ENCODE measurements around the gene CASZ1. TPM values are rescaled to one million over a fixed set of nuclear protein-coding genes. Genes with fewer than 3 reads are reported as not detected.

CASZ1 gene
- total and polyA plus RNA-seq, 5 experiments from 2014 or later: 0.60 to 13.0 (median 1.4) TPM

DNA sequence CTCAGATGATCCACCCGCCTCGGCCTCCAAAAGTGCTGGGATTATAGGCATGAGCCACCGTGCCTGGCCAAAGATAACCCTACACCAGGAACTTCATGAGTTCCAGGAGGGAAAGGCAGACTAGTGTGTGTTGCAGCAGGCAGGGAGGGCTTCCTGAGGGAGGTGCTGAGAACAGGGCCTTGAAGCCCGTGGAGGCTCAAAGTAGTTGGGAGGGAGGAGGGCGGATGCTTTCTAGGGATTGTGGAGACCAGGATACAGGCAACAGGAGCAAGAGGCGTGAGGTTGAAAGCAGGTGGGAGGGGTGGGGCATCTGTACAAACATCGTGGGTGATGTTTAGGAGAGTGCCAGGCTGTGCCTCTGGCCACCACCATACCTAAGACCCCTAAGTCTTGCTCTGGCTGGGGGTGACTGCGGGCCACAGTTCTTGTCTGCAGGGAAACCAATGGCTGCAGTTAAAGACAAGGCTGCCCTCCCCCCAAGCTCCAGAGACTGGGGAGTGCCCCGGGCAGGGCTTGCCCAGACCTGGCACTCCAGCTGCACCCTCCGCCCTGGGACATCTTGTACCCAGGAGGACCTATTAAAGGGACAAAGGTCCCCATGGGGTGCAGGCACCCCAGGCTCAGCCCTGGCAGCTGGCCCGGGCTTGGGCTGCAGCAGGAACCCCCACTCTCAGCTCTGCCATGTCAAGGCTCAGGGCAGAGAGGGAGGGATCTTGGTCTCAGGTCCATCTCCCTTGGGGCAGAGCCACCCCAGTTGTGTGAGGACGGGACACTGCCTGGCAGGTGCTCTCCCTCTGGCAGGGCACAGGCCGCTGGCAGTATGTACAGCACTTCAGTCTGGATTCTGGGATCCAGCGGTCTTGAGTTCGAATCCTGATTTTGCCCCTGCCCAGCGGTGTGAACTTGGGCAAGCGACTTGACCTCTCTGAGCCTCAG, 22.1 kb upstream of the CASZ1 start:
- ATAC-seq (no peak), DNase-seq (no peak)
- POLR2A ChIA-PET: no interaction called here
- peak overlapping the region in 2 of 10 donors; percentile 48 to 57 for H3K27ac Mint-ChIP-seq
- no peak overlapping the region for H3K4me3 Mint-ChIP-seq
- H3K27me3 Mint-ChIP-seq: peaks cover 2 to 18% (median 8%) of the 10 kb centered on the region in 5 donors
- H3K36me3 Mint-ChIP-seq: no peaks in the 10 kb centered on the region
- peaks cover 0 to 2% (median 0%) of the 10 kb centered on the region in 4 donors for H3K4me1 Mint-ChIP-seq
- H3K9me3 Mint-ChIP-seq: no peaks in the 10 kb centered on the region

DNA sequence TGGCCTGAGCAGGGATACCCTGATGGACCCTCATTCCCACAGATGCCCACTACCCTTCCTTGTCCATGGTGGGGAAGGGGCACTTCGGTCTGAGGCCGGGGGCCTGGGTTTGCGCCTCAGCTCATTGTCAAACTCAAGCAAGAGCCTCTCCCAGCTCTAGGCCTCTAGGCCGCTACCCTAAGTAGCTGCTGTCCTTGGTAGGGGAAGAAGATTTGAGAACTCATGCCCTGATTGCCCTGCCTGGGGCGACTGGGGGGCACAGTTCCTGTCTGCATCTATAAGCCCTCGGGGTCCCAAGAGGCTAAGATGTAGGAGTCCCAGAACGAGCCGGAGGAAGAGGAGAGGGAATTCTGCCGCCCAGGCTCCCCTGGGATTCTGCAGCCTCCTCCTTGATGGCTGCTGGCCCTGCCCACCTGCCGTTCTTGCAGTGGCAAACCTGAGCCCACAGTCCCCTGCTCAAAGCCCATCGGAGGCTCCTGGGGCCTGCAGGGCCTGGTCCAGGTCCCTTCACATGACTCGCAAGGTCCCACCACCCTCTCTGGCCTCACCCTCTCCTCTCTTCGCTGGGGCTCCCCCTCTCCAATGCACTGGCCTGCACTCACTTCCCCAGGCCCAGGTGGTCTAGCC, 20.4 kb upstream of the CASZ1 start:
- POLR2A ChIA-PET: no interaction called here
- Mint-ChIP-seq H3K27ac (no peak overlapping the region), H3K36me3 (no peaks in the 10 kb centered on the region), H3K9me3 (no peaks in the 10 kb centered on the region), H3K27me3 (peaks cover 2 to 11% (median 3%) of the 10 kb centered on the region in 5 donors), H3K4me1 (peaks cover 0 to 2% (median 0%) of the 10 kb centered on the region in 4 donors), H3K4me3 (no peak overlapping the region)
- ATAC-seq (no peak), DNase-seq (no peak)

DNA sequence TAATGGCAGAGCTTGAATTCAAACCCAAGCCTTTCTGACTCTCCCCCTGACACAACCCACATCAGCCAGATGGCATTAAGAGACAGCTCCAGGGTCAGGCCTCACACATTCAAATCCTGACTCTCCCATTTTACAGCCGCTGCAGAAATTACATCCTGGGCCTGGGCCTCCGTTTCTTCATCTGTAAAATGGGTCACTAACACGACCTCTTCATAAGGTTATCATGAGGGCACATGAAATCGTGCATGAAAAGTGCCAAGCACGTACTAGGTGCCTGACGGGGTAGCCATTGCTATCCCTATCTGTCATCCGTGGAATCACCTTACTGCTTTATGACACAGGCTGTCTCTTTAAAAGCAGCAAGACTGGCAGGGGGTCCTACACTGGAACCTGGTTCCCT, 19.8 kb upstream of the CASZ1 start:
- no peaks in the 10 kb centered on the region for H3K9me3 Mint-ChIP-seq
- ATAC-seq (no peak), DNase-seq (no peak)
- peaks cover 0 to 2% (median 0%) of the 10 kb centered on the region in 4 donors for H3K4me1 Mint-ChIP-seq
- POLR2A ChIA-PET: no interaction called here
- peaks cover 3 to 16% (median 4%) of the 10 kb centered on the region in 5 donors for H3K27me3 Mint-ChIP-seq
- H3K36me3 Mint-ChIP-seq: no peaks in the 10 kb centered on the region
- peak overlapping the region in 1 of 10 donors; percentile 53 for H3K27ac Mint-ChIP-seq
- no peak overlapping the region for H3K4me3 Mint-ChIP-seq

DNA sequence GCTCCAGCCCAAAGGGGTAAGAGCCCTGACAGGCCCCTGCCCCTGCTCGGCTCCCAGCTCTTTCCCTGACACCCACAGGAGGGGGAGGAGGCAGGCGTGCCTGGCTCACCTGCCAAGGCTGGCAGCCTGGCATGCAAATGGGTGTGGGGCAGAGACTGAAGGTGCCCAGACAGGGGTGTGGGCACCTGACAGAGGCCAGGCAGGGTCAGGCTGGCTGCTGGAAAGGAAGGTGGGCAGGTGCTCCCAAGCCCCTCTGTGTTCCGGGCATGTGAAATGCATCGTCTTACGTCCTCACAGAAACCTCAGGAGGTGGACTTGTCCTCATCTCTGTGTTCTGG, 19.4 kb upstream of the CASZ1 start:
- Mint-ChIP-seq H3K27ac (peak overlapping the region in 1 of 10 donors; percentile 53), H3K36me3 (no peaks in the 10 kb centered on the region), H3K4me3 (no peak overlapping the region), H3K9me3 (no peaks in the 10 kb centered on the region), H3K27me3 (peaks cover 3 to 20% (median 7%) of the 10 kb centered on the region in 5 donors), H3K4me1 (peaks cover 0 to 2% (median 0%) of the 10 kb centered on the region in 4 donors)
- DNase-seq (no peak), ATAC-seq (no peak)
- POLR2A ChIA-PET: no interaction called here

DNA sequence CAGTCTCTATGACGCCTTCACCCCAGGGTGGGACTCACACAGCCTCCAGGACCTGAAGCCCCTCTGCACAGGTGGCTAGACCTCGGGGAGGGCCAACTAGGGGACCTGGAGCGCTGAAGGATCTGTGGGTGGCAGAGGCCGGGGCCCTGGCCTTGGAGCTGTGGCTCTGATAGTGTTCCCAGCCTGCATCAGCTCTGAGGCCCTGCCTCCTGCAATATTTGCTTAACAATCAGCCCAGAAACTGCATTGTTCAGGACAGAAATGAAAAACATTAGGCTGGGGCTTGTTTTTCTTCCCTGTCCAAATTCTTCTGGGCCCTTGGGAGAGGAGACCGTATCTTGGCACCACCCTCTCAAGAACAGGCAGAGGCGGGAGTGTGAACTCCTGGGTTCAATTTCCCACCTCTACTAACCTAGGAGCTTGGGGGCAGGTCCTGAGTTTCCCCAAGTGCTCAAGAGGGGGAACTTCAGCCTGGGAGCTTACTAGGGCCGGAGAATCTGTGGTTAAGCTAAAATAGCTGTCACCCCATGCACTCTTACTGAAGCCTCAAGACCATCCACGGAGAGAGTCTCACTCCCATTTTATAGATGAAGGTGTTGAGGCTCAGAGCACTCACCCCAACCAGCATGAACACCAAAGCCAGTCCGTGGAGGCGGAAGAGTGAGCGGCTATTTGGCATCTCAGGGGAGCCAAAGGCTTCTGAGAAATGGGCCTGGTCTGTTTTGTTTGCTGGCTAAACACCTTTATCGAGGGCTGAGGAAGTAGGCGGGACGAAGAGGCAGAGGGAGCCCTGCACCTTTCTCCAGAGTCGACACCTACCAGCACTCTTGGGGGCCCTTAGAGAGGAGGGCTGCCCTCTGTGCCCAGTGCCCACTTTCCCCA, 18.8 kb upstream of the CASZ1 start:
- Mint-ChIP-seq H3K27ac (no peak overlapping the region), H3K4me1 (peaks cover 0 to 2% (median 0%) of the 10 kb centered on the region in 4 donors), H3K36me3 (no peaks in the 10 kb centered on the region), H3K4me3 (no peak overlapping the region), H3K9me3 (no peaks in the 10 kb centered on the region), H3K27me3 (peaks cover 3 to 26% (median 10%) of the 10 kb centered on the region in 5 donors)
- no peak for DNase-seq
- POLR2A ChIA-PET: no interaction called here
- ATAC-seq: no peak

DNA sequence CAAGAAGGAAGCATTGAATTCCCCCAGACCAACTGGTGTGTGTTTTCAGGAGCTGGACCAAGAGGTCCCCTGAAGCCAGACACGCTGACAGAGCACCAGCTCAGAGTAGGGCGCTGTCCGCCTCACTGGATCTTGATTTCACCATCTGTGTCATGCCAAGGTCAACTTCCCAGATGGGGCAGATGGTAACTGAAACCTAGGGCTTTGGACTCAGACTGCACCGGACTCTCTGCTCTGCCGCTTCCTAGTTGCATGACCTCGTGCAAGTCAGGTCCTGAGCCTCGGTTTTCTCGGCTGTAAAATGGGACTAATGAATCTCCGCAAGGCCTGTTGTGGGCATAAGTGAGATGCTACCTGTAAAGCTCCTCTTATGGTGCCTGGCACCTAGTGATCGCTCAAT, 17.9 kb upstream of the CASZ1 start:
- H3K36me3 Mint-ChIP-seq: no peaks in the 10 kb centered on the region
- H3K4me1 Mint-ChIP-seq: peaks cover 0 to 2% (median 0%) of the 10 kb centered on the region in 4 donors
- POLR2A ChIA-PET: no interaction called here
- H3K4me3 Mint-ChIP-seq: no peak overlapping the region
- H3K9me3 Mint-ChIP-seq: no peaks in the 10 kb centered on the region
- DNase-seq: no peak
- H3K27me3 Mint-ChIP-seq: peaks cover 3 to 35% (median 10%) of the 10 kb centered on the region in 5 donors
- no peak for ATAC-seq
- H3K27ac Mint-ChIP-seq: peak overlapping the region in 1 of 10 donors; percentile 41

DNA sequence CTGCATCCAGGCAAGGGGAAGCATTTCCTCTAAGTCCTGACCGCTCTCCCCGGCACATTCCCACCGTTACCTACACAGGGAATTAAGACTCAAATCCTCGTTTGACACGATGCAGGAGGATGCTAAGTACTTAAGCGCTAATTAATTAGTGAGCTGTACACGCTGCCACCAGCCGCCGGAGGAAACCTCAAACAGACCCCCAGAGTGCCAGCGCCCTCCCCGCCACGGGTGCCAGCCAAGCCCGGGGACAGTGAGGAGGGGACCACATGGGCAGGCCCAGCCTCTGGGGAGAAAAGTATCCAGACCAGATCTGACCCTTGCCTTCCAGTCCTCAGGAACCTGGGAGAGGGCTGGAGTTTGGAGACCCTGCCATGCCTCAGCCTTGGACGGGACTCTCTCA, 17.4 kb upstream of the CASZ1 start:
- no peaks in the 10 kb centered on the region for H3K9me3 Mint-ChIP-seq
- peaks cover 0 to 2% (median 0%) of the 10 kb centered on the region in 4 donors for H3K4me1 Mint-ChIP-seq
- no peak for ATAC-seq
- no peak overlapping the region for H3K4me3 Mint-ChIP-seq
- peaks cover 5 to 40% (median 16%) of the 10 kb centered on the region in 5 donors for H3K27me3 Mint-ChIP-seq
- POLR2A ChIA-PET: no interaction called here
- DNase-seq: no peak
- no peak overlapping the region for H3K27ac Mint-ChIP-seq
- no peaks in the 10 kb centered on the region for H3K36me3 Mint-ChIP-seq

DNA sequence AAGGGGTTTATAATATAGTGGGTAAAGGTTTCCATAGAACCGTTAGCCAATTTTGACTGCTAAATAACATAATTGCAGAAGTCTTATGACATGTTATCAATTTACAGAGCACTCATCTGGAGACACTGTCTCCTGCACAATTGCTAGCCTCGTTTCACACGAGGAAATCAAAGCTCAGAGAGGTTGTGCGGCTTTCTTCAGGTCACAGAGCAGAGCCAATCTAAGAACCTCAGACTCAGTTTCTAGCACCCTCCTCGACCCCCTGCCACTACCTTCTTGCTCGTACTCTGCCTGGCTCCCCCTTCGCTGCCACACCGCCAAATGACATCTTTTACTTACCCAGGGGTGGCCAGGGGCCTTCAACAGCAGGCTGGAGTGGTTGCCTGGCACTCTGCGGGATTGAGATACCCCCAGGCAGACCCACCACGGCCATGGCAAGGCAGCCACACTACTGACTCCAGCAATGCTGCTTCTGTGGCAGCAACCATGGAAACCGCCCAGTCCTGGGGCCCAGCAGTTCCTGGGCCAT, 16.0 kb upstream of the CASZ1 start:
- no peaks in the 10 kb centered on the region for H3K9me3 Mint-ChIP-seq
- H3K27ac Mint-ChIP-seq: no peak overlapping the region
- peaks cover 6 to 52% (median 18%) of the 10 kb centered on the region in 5 donors for H3K27me3 Mint-ChIP-seq
- POLR2A ChIA-PET: no interaction called here
- H3K4me1 Mint-ChIP-seq: peaks cover 0 to 2% (median 0%) of the 10 kb centered on the region in 4 donors
- ATAC-seq (no peak), DNase-seq (no peak)
- H3K36me3 Mint-ChIP-seq: no peaks in the 10 kb centered on the region
- no peak overlapping the region for H3K4me3 Mint-ChIP-seq

DNA sequence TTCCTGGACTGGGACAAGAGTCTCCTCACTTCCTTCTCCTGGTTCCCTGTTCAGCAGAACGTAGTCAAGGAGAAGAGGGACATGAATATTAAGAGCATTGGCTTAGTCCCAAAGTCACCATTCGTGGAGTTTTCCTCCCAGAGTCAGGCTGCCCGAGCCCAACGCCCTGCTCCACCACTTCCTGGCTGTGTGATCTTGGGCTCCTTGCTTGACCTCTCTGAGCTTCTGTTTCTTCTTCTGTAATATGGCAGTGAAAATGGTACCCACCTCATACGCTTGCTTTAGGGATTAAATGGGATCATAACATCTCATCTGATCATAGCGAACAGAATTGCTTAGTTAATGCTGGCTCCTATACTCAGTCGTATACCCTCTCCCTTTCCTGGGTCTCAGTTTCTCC, 12.0 kb upstream of the CASZ1 start:
- no peak for ATAC-seq
- DNase-seq: no peak
- H3K4me3 Mint-ChIP-seq: no peak overlapping the region
- POLR2A ChIA-PET: no interaction called here
- H3K4me1 Mint-ChIP-seq: peaks cover 0 to 9% (median under 1%) of the 10 kb centered on the region in 4 donors
- no peak overlapping the region for H3K27ac Mint-ChIP-seq
- H3K36me3 Mint-ChIP-seq: no peaks in the 10 kb centered on the region
- H3K9me3 Mint-ChIP-seq: no peaks in the 10 kb centered on the region
- peaks cover 12 to 74% (median 27%) of the 10 kb centered on the region in 5 donors for H3K27me3 Mint-ChIP-seq

DNA sequence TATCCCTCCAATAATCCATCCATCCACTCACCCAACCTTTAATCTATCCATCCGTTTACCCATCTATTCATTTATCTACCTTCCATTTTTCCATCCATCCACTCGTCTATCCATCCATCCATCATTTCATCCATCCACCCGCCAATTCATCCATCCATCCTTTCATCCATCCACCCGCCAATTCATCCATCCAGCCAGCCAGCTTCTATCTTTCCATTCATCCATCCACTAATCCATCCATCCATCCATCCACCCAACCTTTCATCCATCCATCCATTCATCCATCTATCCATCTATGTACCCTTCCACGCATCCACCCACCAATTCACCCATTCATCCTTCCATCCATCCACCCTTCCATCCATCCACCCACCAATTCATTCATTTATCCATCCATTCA, 10.5 kb upstream of the CASZ1 start:
- Mint-ChIP-seq H3K27me3 (peaks cover 13 to 81% (median 30%) of the 10 kb centered on the region in 5 donors), H3K36me3 (no peaks in the 10 kb centered on the region)
- ATAC-seq: no peak

DNA sequence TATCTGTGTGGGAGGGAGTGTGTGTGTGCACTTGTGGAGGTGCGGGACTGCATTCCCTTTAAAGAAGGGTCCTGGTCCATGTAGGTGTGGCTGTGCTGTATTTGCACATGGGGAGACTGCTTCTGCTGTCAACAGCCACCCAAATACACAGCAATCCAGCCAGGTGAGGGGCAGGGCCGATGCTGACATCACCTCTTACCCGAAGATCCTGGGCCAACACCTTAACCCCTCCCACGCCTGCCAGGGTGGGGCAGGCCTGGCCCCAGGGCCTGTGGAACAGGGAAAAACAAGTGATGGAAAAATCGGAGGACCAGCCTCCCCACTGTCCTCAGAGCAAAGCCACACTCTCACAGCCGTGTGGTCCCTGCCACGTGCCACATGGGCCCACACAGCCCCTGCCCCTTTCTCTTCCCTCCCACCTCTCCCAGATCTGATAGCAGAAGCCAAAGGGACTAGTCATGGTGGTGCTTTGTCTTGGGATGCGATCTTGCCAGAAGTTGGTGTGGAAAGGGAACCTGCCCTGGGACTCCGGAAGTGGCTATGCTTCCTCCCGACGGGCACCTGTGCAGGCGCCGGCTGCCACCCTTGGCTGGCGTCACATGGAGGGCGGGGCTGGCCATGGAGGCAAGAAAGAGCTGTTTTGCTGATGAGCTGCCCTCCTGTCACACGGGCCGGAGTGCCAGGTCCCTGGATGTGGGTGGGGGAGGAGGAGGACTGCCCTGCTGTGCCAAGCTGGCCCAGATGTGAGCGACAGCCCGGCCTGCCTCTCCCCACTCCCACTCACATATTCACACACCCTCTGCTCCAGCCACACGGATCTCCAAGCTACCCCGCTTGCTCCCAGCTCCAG, 7.8 kb upstream of the CASZ1 start:
- H3K4me3 Mint-ChIP-seq: peak overlapping the region in 1 of 10 donors; percentile 16

More for the DNA sequence above, 10.5 kb upstream of the CASZ1 start:
- Mint-ChIP-seq H3K27ac (no peak overlapping the region), H3K4me3 (no peak overlapping the region), H3K4me1 (peaks cover 0 to 9% (median under 1%) of the 10 kb centered on the region in 4 donors), H3K9me3 (no peaks in the 10 kb centered on the region)
- no peak for DNase-seq
- POLR2A ChIA-PET: no interaction called here

More for the DNA sequence above, 7.8 kb upstream of the CASZ1 start:
- no peak for DNase-seq
- POLR2A ChIA-PET: no interaction called here
- H3K36me3 Mint-ChIP-seq: no peaks in the 10 kb centered on the region
- peaks cover 0 to 9% (median under 1%) of the 10 kb centered on the region in 4 donors for H3K4me1 Mint-ChIP-seq
- H3K27ac Mint-ChIP-seq: peak overlapping the region in 2 of 10 donors; percentile 67 to 78
- ATAC-seq: peak in 1 of 2 donors; percentile 38
- peaks cover 22 to 77% (median 42%) of the 10 kb centered on the region in 5 donors for H3K27me3 Mint-ChIP-seq
- H3K9me3 Mint-ChIP-seq: no peaks in the 10 kb centered on the region
